Esophagus squamous epithelium (tissue), 4 donors: ENCODE data around the gene ADRA2A.

Experiments used
- POLR2A ChIP-seq, 4 donors: fragments of 450-650 bp; IDR thresholded peaks; one replicate each; pipeline ENCODE4 v1.6.1; 2017; ENCODE audit warnings: antibody characterized with exemption in 4 of 4, mild to moderate bottlenecking in 4 of 4, moderate library complexity in 3 of 4
- TF ChIP-seq, protein P1 (sequence below), 6 experiments: fragments of 450-650 bp in 4 of 6; fragments of 200-600 bp in 2 of 6; sonication (generic) in 2 of 6; IDR thresholded peaks; one replicate each; pipeline ENCODE4 v1.5.1; 2016 to 2019; ENCODE audit warnings: antibody characterized with exemption in 6 of 6, mild to moderate bottlenecking in 4 of 6, moderate library complexity in 4 of 6

DNA sequence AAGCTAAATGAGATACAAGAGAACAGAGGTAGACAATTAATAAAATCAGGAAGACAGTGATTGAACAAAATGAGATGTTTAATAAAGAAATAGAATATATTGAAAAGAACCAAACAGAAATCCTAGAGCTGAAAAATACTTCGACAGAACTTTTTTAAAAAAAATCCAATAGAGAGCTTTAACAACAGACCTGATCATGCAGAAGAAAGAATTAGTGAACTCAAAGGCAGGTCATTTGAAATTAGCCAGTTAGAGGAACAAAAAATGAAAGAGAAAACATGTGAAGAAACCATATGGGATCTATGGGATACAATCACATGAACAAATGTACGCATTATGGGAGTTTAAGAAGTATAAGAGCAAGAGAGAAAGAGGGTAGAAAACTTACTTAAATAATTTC is 37.3 kb upstream of the ADRA2A start:
- TF ChIP-seq, protein P1, sequence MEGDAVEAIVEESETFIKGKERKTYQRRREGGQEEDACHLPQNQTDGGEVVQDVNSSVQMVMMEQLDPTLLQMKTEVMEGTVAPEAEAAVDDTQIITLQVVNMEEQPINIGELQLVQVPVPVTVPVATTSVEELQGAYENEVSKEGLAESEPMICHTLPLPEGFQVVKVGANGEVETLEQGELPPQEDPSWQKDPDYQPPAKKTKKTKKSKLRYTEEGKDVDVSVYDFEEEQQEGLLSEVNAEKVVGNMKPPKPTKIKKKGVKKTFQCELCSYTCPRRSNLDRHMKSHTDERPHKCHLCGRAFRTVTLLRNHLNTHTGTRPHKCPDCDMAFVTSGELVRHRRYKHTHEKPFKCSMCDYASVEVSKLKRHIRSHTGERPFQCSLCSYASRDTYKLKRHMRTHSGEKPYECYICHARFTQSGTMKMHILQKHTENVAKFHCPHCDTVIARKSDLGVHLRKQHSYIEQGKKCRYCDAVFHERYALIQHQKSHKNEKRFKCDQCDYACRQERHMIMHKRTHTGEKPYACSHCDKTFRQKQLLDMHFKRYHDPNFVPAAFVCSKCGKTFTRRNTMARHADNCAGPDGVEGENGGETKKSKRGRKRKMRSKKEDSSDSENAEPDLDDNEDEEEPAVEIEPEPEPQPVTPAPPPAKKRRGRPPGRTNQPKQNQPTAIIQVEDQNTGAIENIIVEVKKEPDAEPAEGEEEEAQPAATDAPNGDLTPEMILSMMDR (IDR thresholded peaks at IDR 0.05): no peak
- TF ChIP-seq POLR2A (IDR thresholded peaks at IDR 0.05): no peak
